Measurements from ENCODE around the gene PDE7B.

Gene PDE7B

DNA sequence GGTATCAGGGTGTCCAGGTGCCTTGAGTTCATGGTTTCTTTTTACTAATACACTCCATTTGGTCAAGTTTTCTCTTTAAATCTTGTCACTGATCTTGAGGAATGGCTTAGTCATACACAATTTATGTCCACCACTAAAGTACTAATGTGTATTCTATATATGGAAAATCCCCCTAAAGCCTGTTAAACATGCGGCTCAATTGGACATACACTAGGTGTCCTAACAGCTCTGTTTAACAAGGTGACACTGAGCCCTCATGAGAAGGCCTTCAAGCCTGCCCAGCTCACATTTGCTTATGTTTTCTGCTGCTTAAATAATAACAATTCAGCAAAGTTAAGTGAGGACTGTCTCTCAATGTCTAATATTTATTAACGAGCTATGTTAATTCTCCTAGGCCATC, 31.5 kb downstream of the PDE7B start:
- DNase-seq (ENCODE audit: low read depth in 2 of 2), result no peak
- no peak overlapping the region for H3K4me3 ChIP-seq (replicated peaks in 1 of 2; ENCODE audit: low read depth in 2 of 2, low read length in 2 of 2)

GRCh38 chr6:135883536-135883935, 32.0 kb downstream of the PDE7B start:
- no peak for TF ChIP-seq CTCF (IDR thresholded peaks at IDR 0.05; ENCODE audit: low read depth, low read length)
- no peak overlapping the region for H3K4me3 ChIP-seq (replicated peaks in 1 of 2; ENCODE audit: low read depth in 2 of 2, low read length in 2 of 2)
- no peak for DNase-seq (ENCODE audit: low read depth in 2 of 2)

More for the DNA sequence above, 31.5 kb downstream of the PDE7B start:
- no peak for TF ChIP-seq CTCF (IDR thresholded peaks at IDR 0.05; ENCODE audit: low read depth, low read length)

DNA sequence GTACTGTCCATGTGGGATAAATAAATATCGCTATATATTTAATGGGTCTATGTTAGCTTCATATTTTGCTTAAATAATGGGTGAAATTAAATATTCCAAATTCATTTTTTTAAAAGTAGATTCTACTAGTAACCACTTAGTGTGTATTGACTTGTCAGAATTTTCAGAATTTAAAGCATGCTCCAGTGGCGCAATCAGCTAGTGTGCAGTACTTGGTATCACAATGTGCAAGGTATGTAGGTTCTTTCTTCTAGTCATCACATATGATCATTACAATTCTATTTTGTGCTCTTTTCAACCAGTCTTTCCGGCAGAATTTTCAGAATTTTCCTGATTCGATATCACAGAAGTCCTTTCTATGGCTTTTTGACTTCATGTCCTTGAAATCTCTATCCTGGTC, 32.6 kb downstream of the PDE7B start:
- DNase-seq (ENCODE audit: low read depth in 2 of 2), result no peak
- no peak overlapping the region for H3K4me3 ChIP-seq (replicated peaks in 1 of 2; ENCODE audit: low read depth in 2 of 2, low read length in 2 of 2)
- no peak for TF ChIP-seq CTCF (IDR thresholded peaks at IDR 0.05; ENCODE audit: low read depth, low read length)

DNA sequence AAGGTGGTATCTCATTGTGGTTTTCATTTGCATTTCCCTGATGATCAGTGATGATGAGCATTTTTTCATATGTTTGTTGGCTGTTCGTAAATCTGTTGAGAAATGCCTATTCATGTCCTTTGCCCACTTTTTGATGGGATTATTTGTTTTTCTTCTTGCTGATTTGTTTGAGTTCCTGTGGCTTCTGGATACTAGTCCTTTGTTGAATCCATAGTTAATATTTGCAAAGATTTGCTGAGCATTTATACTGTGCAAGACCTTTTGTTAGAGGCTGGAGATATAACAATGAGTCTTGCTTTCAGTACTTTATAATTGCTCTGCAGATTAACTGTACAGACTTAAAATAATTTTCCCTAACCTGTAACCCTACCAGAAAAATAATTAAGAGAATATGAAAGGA, 35.6 kb downstream of the PDE7B start:
- no peak overlapping the region for H3K4me3 ChIP-seq (replicated peaks in 1 of 2; ENCODE audit: low read depth in 2 of 2, low read length in 2 of 2)
- no peak for DNase-seq (ENCODE audit: low read depth in 2 of 2)
- no peak for TF ChIP-seq CTCF (IDR thresholded peaks at IDR 0.05; ENCODE audit: low read depth, low read length)

DNA sequence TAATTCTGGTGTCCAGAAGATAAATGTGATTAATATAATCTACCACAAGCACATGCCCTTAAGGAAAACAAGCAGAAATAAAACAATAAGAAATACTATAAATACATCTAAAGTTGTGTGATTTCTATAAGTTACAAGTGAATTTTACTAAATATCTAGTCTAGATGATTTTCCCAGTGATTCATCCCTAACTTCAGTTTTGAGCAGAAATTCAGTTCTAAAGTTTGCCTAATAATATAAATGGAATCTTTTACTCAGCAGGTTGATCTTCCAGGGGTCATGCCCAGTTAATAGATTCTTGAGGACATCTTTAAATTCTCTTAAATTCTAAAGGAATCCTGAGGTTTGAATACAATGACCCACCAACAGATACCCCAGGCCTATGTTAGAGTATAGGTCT, 37.3 kb downstream of the PDE7B start:
- TF ChIP-seq CTCF (IDR thresholded peaks at IDR 0.05; ENCODE audit: low read depth, low read length), result no peak
- no peak for DNase-seq (ENCODE audit: low read depth in 2 of 2)
- no peak overlapping the region for H3K4me3 ChIP-seq (replicated peaks in 1 of 2; ENCODE audit: low read depth in 2 of 2, low read length in 2 of 2)

- no peak overlapping the region for H3K4me3 ChIP-seq (replicated peaks in 1 of 2; ENCODE audit: low read depth in 2 of 2, low read length in 2 of 2)
- TF ChIP-seq CTCF (IDR thresholded peaks at IDR 0.05; ENCODE audit: low read depth, low read length), result no peak
- DNase-seq (ENCODE audit: low read depth in 2 of 2), result no peak
These were observed 39.4 kb downstream of the PDE7B start for GRCh38 chr6:135890876-135891275.

GRCh38 chr6:135891710-135892109, 40.2 kb downstream of the PDE7B start:
- no peak for DNase-seq (ENCODE audit: low read depth in 2 of 2)
- H3K4me3 ChIP-seq (replicated peaks in 1 of 2; ENCODE audit: low read depth in 2 of 2, low read length in 2 of 2), result no peak overlapping the region
- TF ChIP-seq CTCF (IDR thresholded peaks at IDR 0.05; ENCODE audit: low read depth, low read length), result no peak

All from cardiac fibroblast (primary cell).